NCI-H345 treated with DMSO at 0.1 percent for 48 hours (cell line): ENCODE results near the gene DCAF15.
"Not testable (repeated sequence)": the region's sequence is repeated elsewhere in the genome, so short reads cannot be mapped to it uniquely, and the experiment has no call there.

ENCODE experiments used
- DNase-seq: peaks from one replicate; lab custom pipeline; 2025; ENCODE audit not compliant: unreplicated experiment; lab: John Stamatoyannopoulos, UW

The DCAF15 gene

GRCh38 chr19:13952154-13952930 lies at the start of gene DCAF15:
Gene DCAF15 (plus strand): TSS chr19:13952509. CDS start chr19:13952513, 4 bp downstream.
- DNase-seq = peak; percentile 95

GRCh38 chr19:13902993-13903555 lies 49.2 kb upstream of the DCAF15 start:
- DNase-seq = no peak

- DNase-seq = peak; percentile 60
Observed at GRCh38 chr19:13905634-13906520, 46.4 kb upstream of the DCAF15 start, which contains the start of the genes BRME1 and CC2D1A. Gene BRME1 (minus strand): TSS chr19:13906117. CDS start chr19:13904892, 1,225 bp downstream. Gene CC2D1A (plus strand): TSS chr19:13906201. CDS start chr19:13906442, 241 bp downstream.

- DNase-seq = no peak
Observed at GRCh38 chr19:13906521-13906904, 45.8 kb upstream of the DCAF15 start.

- DNase-seq = no peak
Observed at GRCh38 chr19:13906910-13907309, 45.4 kb upstream of the DCAF15 start.

GRCh38 chr19:13908674-13909073 lies 43.6 kb upstream of the DCAF15 start:
- DNase-seq = no peak

- no peak for DNase-seq
Observed at GRCh38 chr19:13909430-13909829, 42.9 kb upstream of the DCAF15 start.

GRCh38 chr19:13913352-13913751 lies 39.0 kb upstream of the DCAF15 start:
- DNase-seq = no peak

GRCh38 chr19:13914777-13915176 lies 37.5 kb upstream of the DCAF15 start:
- DNase-seq = no peak

GRCh38 chr19:13917888-13918406 lies 34.4 kb upstream of the DCAF15 start:
- no peak for DNase-seq

- DNase-seq = no peak
Observed at GRCh38 chr19:13918726-13919411, 33.4 kb upstream of the DCAF15 start.

GRCh38 chr19:13920524-13920923 lies 31.8 kb upstream of the DCAF15 start:
- DNase-seq = no peak

- peak; percentile 2 for DNase-seq
Observed at GRCh38 chr19:13920940-13921747, 31.2 kb upstream of the DCAF15 start.

- DNase-seq = not testable (repeated sequence)
Observed at GRCh38 chr19:13922118-13922517, 30.2 kb upstream of the DCAF15 start.

- no peak for DNase-seq
Observed at GRCh38 chr19:13923194-13923987, 28.9 kb upstream of the DCAF15 start.

GRCh38 chr19:13926010-13926409 lies 26.3 kb upstream of the DCAF15 start:
- no peak for DNase-seq

- no peak for DNase-seq
Observed at GRCh38 chr19:13926715-13927114, 25.6 kb upstream of the DCAF15 start.

GRCh38 chr19:13929340-13929739 lies 23.0 kb upstream of the DCAF15 start:
- no peak for DNase-seq

GRCh38 chr19:13929956-13930355 lies 22.4 kb upstream of the DCAF15 start:
- DNase-seq = no peak
